GM19351 (cell line): ENCODE data around the gene ZNF85.
"Not testable (repeated sequence)": the region's sequence is repeated elsewhere in the genome, so short reads cannot be mapped to it uniquely, and the experiment has no call there.

Experiments
- ATAC-seq: cut with Tn5 transposase; IDR thresholded peaks from one replicate; pipeline ENCODE4 v1.9.1; 2021; ENCODE audit warnings: mild to moderate bottlenecking, moderate library complexity; ENCODE audit not compliant: unreplicated experiment

Gene ZNF85

DNA sequence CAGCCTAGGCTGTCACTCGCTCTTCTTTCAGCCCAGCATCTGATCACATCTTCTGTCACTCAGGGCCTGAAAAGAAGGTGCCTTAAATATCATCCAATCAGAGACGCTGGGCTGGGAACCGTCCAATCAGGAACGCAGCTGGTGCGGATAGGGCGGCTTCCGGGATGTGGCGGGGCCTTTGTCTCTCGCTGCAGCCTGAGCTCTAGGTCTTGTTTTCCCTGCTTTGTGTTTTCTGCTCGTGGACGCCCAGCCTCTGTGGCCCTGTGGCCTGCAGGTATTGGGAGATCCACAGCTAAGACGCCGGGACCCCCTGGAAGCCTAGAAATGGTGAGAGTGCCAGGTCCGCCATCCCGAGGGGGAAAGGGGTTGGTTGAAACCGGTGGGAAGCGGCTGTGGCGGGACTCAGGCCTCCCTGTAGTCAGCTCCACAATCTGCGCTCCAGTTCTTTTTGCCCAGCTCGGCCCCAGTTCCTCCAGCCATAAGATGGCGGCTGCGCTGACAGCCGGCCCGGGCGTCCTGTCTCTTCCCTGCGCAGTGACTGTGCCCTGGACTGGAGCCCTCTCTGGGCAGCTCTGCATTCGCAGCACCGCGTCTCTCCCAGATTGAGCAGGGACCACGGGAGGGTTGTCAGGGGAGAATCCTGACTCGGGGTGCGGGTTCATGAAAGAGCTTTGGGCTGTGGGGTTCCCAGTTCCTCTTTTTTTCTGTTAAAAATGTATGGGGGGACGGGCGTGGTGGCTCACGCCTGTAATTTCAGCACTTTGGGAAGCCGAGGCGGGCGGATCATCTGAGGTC is at the start of gene ZNF85:
Gene ZNF85 (plus strand): TSS at position 175 of the 795 bp plus-strand sequence. CDS start 150 bp downstream, at position 325.
- ATAC-seq = peak; percentile 96

GRCh38 chr19:20879501-20879900 is 43.5 kb upstream of the ZNF85 start:
- no peak for ATAC-seq

DNA sequence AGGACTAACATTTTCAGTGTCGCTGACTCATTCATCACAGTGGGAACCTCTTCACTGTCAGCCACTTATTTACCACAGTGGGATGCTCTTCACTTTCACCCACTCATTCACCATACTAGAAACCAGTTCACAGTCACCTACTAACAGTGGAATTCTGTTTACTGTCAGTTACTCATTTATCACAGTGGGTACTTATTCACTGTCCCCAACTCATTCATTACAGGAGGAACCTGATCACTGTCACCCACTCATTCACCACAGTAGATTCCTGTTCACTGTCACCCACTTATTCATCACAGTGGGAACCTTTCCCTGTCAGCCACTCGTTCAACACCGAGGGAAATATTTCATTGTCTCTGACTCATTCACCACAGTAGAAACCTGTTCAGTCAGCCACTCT is 10.1 kb upstream of the ZNF85 start:
- ATAC-seq = no peak

DNA sequence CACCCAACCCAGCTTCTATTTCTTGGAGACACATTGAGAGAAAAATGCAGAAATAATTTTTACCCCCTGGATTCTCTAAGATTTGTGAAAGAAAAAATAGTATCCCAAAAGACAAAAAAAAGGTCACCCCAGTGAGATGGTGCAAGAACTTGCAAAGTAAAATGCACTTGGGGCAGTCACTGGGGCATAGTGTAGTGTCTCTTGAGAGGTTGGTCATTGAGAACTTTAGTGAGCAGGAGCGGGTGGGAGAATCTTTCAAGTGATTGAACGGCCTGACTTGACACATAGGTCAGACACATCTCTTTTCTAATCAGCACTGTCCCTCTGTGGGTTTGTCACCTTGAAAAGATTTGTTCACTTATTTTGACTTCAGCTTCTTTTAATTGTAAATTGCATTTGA is 2.4 kb downstream of the ZNF85 start:
- no peak for ATAC-seq

DNA sequence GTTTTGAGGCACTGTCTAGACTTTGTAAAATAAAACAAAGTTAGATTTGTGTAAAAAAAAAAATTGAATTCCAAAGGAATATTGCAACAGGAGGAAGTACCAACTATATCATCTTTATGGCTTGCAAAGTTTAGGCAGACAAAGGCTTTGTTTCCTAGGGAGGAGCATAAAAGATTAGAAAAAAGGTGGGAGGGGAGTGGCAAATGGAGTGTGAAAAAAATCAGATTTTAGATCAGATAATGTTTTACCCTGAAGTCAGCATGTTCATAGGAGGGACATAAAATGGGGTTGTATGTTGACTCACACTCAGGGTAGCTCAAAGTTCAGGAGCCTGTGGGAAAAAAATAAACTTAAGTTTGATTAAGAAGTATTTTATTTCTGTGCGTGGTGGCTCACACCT is 3.7 kb downstream of the ZNF85 start:
- ATAC-seq = no peak

- ATAC-seq = no peak
These were observed 5.3 kb downstream of the ZNF85 start for GRCh38 chr19:20928371-20928770.

- ATAC-seq = not testable (repeated sequence)
These were observed 13.4 kb downstream of the ZNF85 start for GRCh38 chr19:20936322-20936947.

- ATAC-seq = not testable (repeated sequence)
These were observed 29.6 kb downstream of the ZNF85 start for GRCh38 chr19:20952561-20953095.

- no peak for ATAC-seq
These were observed 41.7 kb downstream of the ZNF85 start for GRCh38 chr19:20964798-20965197.

DNA sequence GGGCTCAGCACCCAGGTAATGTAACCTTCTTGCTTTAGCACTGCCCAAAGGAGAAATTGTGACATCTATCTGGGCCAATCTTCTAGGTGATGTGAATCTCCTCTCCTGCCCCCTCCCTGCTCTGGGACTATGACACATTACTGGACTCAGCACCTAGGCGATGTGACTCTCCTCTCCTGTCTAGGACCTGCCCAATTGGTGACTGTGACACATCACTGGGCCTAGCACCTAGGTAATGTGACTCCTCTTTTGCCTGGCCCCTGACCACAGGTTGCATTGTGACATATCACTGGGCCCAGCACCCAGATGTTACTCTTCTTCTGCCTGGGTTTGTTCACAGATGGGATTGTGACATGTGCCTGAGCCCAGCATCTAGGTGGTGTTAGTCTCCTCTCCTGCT is 45.0 kb downstream of the ZNF85 start:
- no peak for ATAC-seq

GRCh38 chr19:20969498-20969897 is 46.4 kb downstream of the ZNF85 start:
- no peak for ATAC-seq

DNA sequence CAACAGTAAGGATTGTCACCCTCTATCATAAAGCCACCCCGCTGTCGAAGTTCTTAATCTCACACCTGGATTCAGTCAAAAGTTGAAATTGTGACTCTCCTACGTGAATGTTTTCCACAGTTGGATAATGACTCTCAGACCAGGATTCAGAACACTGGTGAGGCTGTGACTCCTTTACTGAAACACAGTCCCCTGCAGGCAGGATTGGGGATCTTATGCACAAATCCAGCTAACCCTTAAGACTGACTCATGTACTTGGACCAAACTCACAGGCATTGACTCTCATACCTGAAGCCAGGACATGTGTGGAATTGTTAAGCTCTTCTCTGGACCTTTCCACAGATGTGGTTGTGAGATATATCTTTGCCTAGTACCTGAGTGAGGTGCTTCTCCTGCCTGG is 46.8 kb downstream of the ZNF85 start:
- ATAC-seq = no peak

DNA sequence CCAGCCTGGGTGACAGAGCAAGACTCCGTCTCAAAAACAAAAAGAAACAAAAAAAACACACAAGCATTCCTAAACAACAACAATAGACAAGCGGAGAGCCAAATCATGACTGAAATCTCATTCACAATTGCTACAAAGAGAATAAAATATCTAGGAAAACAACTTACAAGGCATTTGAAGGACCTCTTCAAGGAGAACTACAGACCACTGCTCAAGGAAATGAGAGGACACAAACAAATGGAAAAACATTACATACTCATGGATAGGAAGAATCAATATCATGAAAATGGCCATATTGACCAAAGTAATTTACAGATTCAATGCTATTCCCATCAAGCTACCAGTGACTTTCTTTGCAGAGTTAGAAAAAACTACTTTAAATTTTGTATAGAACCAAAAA is 69.7 kb downstream of the ZNF85 start:
- not testable (repeated sequence) for ATAC-seq

- peak; percentile 100 for ATAC-seq
These were observed 76.8 kb downstream of the ZNF85 start for GRCh38 chr19:20999731-21000352.
